SK-N-SH (cell line): Measurements from ENCODE around the gene HCN1. TPM values are rescaled to one million over a fixed set of nuclear protein-coding genes. Genes with fewer than 3 reads are reported as not detected.

Experiments
- CTCF ChIA-PET: fragments of 300-600, 350-600 bp; formaldehyde crosslinking; extraction: SDS; loops from one replicate; lab custom pipeline; 2021; lab: Yijun Ruan, JAX
- POLR2A ChIA-PET: fragments of 350-600 bp; sonication (Branson Sonifier 250); formaldehyde crosslinking; extraction: SDS; loops from one replicate; lab custom pipeline; 2020; ENCODE audit warnings: antibody characterized with exemption, inconsistent platforms; lab: Yijun Ruan, JAX
- DNase-seq: peaks from one replicate; pipeline ENCODE4 v3.0.0; 2012
- H2AFZ ChIP-seq: fragments of 200-600 bp; sonication (generic); 2 replicates; pipeline ENCODE4 v1.8.1; 2016; ENCODE audit warnings: antibody characterized with exemption, mild to moderate bottlenecking, low read depth
- H3F3A ChIP-seq: fragments of 200-600 bp; sonication (generic); replicated peaks from 2 replicates; pipeline ENCODE3; 2016; ENCODE audit warnings: antibody characterized with exemption, mild to moderate bottlenecking; ENCODE audit not compliant: insufficient read depth
- H3K27ac ChIP-seq, 2 experiments: fragments of 200-500 bp in 1 of 2; fragments of 200-600 bp in 1 of 2; sonication (Bioruptor generic) in 1 of 2; sonication (generic), shearing (Covaris generic) in 1 of 2; 2 replicates each; pipeline versions ENCODE4 v1.5.1 to v1.6.1; 2014 to 2016; ENCODE audit warnings: low read depth in 2 of 2, inconsistent platforms in 1 of 2, low read length in 1 of 2, mild to moderate bottlenecking in 1 of 2, mixed read lengths in 1 of 2
- H3K27me3 ChIP-seq: fragments of 200-600 bp; sonication (generic), shearing (Covaris generic); 2 replicates; pipeline ENCODE4 v1.6.1; 2016; ENCODE audit warnings: mixed run types; ENCODE audit not compliant: insufficient read depth
- H3K36me3 ChIP-seq, 2 experiments: fragments of 200-500 bp in 1 of 2; fragments of 200-600 bp in 1 of 2; sonication (Bioruptor generic) in 1 of 2; sonication (generic) in 1 of 2; replicated peaks in 1 of 2; 2 replicates each; pipeline versions ENCODE3 to v1.5.1; 2014 to 2016; ENCODE audit warnings: low read length in 1 of 2, mild to moderate bottlenecking in 1 of 2; ENCODE audit not compliant: insufficient read depth in 2 of 2, control insufficient read depth in 1 of 2
- H3K4me1 ChIP-seq, 2 experiments: fragments of 200-500 bp in 1 of 2; fragments of 200-600 bp in 1 of 2; sonication (Bioruptor generic) in 1 of 2; sonication (generic), shearing (Covaris generic) in 1 of 2; 2 replicates each; pipeline versions ENCODE4 v1.5.1 to v1.6.1; 2014 to 2016; ENCODE audit warnings: low read depth in 1 of 2, low read length in 1 of 2, mixed run types in 1 of 2; ENCODE audit not compliant: insufficient read depth in 2 of 2, control insufficient read depth in 1 of 2
- H3K4me2 ChIP-seq: fragments of 200-600 bp; sonication (generic), shearing (Covaris generic); 2 replicates; pipeline ENCODE4 v1.6.1; 2017; ENCODE audit warnings: mixed run types
- H3K4me3 ChIP-seq, 2 experiments: fragments of 200-500 bp in 1 of 2; fragments of 200-600 bp in 1 of 2; sonication (Bioruptor generic) in 1 of 2; sonication (generic), shearing (Covaris generic) in 1 of 2; 2 replicates each; pipeline versions ENCODE4 v1.5.1 to v1.8.1; 2014 to 2016; ENCODE audit warnings: low read depth in 2 of 2, inconsistent platforms in 1 of 2, low read length in 1 of 2, mild to moderate bottlenecking in 1 of 2, mixed read lengths in 1 of 2, moderate library complexity in 1 of 2
- H3K79me2 ChIP-seq: fragments of 200-600 bp; sonication (generic); 2 replicates; pipeline ENCODE4 v1.8.1; 2017; ENCODE audit warnings: mild to moderate bottlenecking; ENCODE audit not compliant: insufficient read depth
- H3K9ac ChIP-seq: fragments of 200-600 bp; sonication (generic); 2 replicates; pipeline ENCODE4 v1.6.1; 2017; ENCODE audit warnings: mixed run types
- H3K9me2 ChIP-seq: fragments of 200-600 bp; sonication (generic); 2 replicates; pipeline ENCODE4 v1.6.1; 2017; ENCODE audit warnings: mixed run types
- H3K9me3 ChIP-seq: fragments of 200-600 bp; sonication (generic); 2 replicates; pipeline ENCODE4 v1.6.1; 2017; ENCODE audit warnings: mixed run types, mild to moderate bottlenecking, moderate library complexity
- H4K20me1 ChIP-seq: fragments of 200-600 bp; sonication (generic); 2 replicates; pipeline ENCODE4 v1.6.1; 2017; ENCODE audit warnings: mild to moderate bottlenecking, mixed run types; ENCODE audit not compliant: insufficient read depth
- CHD2 ChIP-seq: fragments of 150-350 bp; IDR thresholded peaks from 2 replicates; pipeline ENCODE4 v1.6.1; 2018; ENCODE audit warnings: low read length; ENCODE audit not compliant: partially characterized antibody
- EP300 ChIP-seq, 2 experiments: IDR thresholded peaks; 2 replicates each; pipeline versions ENCODE4 v1.4.0 to v1.6.1; 2012; ENCODE audit warnings: borderline replicate concordance in 1 of 2, low read depth in 1 of 2, low read length in 1 of 2
- FOSL2 ChIP-seq: IDR thresholded peaks from 2 replicates; pipeline ENCODE4 v1.4.0; 2012; ENCODE audit warnings: low read depth, mild to moderate bottlenecking, moderate library complexity, borderline replicate concordance
- POLR2AphosphoS5 ChIP-seq: IDR thresholded peaks from 2 replicates; pipeline ENCODE4 v1.6.1; 2012; ENCODE audit warnings: low read depth, low read length
- RAD21 ChIP-seq: IDR thresholded peaks from 2 replicates; pipeline ENCODE4 v1.6.1; 2012; ENCODE audit warnings: mild to moderate bottlenecking, low read length
- RCOR1 ChIP-seq: fragments of 150-350 bp; IDR thresholded peaks from 2 replicates; pipeline ENCODE4 v1.6.1; 2017; ENCODE audit warnings: antibody characterized with exemption, low read length
- SMC3 ChIP-seq: IDR thresholded peaks from 2 replicates; pipeline ENCODE4 v1.6.1; 2012; ENCODE audit warnings: low read depth, low read length, improper control_type of control experiment
- TCF12 ChIP-seq: IDR thresholded peaks from 2 replicates; pipeline ENCODE4 v1.4.0; 2012
- TEAD4 ChIP-seq: IDR thresholded peaks from 2 replicates; pipeline ENCODE4 v1.4.0; 2012; ENCODE audit warnings: mild to moderate bottlenecking, borderline replicate concordance; ENCODE audit not compliant: insufficient read depth
- YY1 ChIP-seq: IDR thresholded peaks from 2 replicates; pipeline ENCODE4 v1.4.0; 2012; ENCODE audit warnings: low read depth, mild to moderate bottlenecking
- WGBS: methylation state at CpG from one replicate; pipeline ENCODE4 v1.1.6; 2017; ENCODE audit warnings: low lambda C conversion rate; 5-methylcytosine and 5-hydroxymethylcytosine counted together
- polyA plus RNA-seq, 3 experiments: library from polyadenylated mRNA; depleted of rRNA; stranded (reverse); fragments of >200 nt; gene quantifications; 2 replicates each; pipeline ENCODE4 v1.2.3, GENCODE V29; 2012
- TF ChIP-seq, protein P1 (sequence below): IDR thresholded peaks from 2 replicates; pipeline ENCODE4 v1.4.0; 2012; ENCODE audit warnings: low read depth, borderline replicate concordance
- TF ChIP-seq, protein P2 (sequence below): IDR thresholded peaks from 2 replicates; pipeline ENCODE4 v1.6.1; 2012; ENCODE audit warnings: mild to moderate bottlenecking, low read depth, low read length, moderate library complexity
- TF ChIP-seq, protein P3 (sequence below): IDR thresholded peaks from 2 replicates; pipeline ENCODE4; 2012
- TF ChIP-seq, protein P4 (sequence below): IDR thresholded peaks from 2 replicates; pipeline ENCODE4 v1.4.0; 2012; ENCODE audit warnings: low read depth
- TF ChIP-seq, protein P5 (sequence below): fragments of 150-350 bp; IDR thresholded peaks from 2 replicates; pipeline ENCODE4 v1.6.1; 2017; ENCODE audit warnings: antibody characterized with exemption, low read length, low read depth, borderline replicate concordance

Gene HCN1
- polyA plus RNA-seq, 1 of the 3 experiments (the other 2 are of a cell fraction) = not detected

DNA sequence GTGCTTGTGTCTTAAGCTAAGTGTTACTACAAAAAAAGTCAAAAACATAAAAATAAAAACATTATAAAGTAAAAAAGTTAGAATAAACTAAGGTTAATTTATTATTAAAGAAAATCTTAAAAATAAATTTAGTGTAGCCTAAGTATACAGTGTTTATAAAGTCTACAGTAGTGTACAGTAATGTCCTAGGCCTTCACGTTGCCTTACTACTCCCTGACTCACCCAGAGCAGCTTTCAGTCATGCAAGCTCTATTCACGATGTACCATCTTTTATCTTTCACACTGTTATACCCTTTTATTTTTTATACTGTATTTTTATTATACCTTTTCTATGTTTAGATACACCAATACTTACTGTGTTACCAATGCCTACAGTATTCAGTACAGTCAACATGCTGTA, 288.1 kb downstream of the HCN1 start:
- WGBS = 30% methylated on average over 2 of the region's 2 CpGs
- Histone ChIP-seq H3K9me2 (no peaks in the 10 kb centered on the region), H3K4me3 (no peak overlapping the region), H3K4me1 (peaks cover 0 to 18% of the 10 kb centered on the region in 2 experiments; a peak in 2 of 4 replicates), H3K27me3 (no peaks in the 10 kb centered on the region), H3K9ac (no peak overlapping the region), H4K20me1 (no peaks in the 10 kb centered on the region), H2AFZ (no peak overlapping the region), H3K36me3 (no peaks in the 10 kb centered on the region), H3K79me2 (no peaks in the 10 kb centered on the region), H3K27ac (no peak overlapping the region), H3K4me2 (no peak overlapping the region), H3K9me3 (no peaks in the 10 kb centered on the region), H3F3A (no peaks in the 10 kb centered on the region)
- POLR2A ChIA-PET = no interaction called here
- CTCF ChIA-PET = no interaction called here
- TF ChIP-seq RAD21 = no peak
- TF ChIP-seq, protein P1, sequence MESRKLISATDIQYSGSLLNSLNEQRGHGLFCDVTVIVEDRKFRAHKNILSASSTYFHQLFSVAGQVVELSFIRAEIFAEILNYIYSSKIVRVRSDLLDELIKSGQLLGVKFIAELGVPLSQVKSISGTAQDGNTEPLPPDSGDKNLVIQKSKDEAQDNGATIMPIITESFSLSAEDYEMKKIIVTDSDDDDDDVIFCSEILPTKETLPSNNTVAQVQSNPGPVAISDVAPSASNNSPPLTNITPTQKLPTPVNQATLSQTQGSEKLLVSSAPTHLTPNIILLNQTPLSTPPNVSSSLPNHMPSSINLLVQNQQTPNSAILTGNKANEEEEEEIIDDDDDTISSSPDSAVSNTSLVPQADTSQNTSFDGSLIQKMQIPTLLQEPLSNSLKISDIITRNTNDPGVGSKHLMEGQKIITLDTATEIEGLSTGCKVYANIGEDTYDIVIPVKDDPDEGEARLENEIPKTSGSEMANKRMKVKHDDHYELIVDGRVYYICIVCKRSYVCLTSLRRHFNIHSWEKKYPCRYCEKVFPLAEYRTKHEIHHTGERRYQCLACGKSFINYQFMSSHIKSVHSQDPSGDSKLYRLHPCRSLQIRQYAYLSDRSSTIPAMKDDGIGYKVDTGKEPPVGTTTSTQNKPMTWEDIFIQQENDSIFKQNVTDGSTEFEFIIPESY = no peak
- TF ChIP-seq, protein P2, sequence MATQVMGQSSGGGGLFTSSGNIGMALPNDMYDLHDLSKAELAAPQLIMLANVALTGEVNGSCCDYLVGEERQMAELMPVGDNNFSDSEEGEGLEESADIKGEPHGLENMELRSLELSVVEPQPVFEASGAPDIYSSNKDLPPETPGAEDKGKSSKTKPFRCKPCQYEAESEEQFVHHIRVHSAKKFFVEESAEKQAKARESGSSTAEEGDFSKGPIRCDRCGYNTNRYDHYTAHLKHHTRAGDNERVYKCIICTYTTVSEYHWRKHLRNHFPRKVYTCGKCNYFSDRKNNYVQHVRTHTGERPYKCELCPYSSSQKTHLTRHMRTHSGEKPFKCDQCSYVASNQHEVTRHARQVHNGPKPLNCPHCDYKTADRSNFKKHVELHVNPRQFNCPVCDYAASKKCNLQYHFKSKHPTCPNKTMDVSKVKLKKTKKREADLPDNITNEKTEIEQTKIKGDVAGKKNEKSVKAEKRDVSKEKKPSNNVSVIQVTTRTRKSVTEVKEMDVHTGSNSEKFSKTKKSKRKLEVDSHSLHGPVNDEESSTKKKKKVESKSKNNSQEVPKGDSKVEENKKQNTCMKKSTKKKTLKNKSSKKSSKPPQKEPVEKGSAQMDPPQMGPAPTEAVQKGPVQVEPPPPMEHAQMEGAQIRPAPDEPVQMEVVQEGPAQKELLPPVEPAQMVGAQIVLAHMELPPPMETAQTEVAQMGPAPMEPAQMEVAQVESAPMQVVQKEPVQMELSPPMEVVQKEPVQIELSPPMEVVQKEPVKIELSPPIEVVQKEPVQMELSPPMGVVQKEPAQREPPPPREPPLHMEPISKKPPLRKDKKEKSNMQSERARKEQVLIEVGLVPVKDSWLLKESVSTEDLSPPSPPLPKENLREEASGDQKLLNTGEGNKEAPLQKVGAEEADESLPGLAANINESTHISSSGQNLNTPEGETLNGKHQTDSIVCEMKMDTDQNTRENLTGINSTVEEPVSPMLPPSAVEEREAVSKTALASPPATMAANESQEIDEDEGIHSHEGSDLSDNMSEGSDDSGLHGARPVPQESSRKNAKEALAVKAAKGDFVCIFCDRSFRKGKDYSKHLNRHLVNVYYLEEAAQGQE = no peak
- TF ChIP-seq, protein P3, sequence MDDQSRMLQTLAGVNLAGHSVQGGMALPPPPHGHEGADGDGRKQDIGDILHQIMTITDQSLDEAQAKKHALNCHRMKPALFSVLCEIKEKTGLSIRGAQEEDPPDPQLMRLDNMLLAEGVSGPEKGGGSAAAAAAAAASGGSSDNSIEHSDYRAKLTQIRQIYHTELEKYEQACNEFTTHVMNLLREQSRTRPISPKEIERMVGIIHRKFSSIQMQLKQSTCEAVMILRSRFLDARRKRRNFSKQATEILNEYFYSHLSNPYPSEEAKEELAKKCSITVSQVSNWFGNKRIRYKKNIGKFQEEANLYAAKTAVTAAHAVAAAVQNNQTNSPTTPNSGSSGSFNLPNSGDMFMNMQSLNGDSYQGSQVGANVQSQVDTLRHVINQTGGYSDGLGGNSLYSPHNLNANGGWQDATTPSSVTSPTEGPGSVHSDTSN = no peak
- no peak for TF ChIP-seq TCF12
- TF ChIP-seq, protein P4, sequence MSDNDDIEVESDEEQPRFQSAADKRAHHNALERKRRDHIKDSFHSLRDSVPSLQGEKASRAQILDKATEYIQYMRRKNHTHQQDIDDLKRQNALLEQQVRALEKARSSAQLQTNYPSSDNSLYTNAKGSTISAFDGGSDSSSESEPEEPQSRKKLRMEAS = no peak
- no peak for TF ChIP-seq YY1
- no peak for TF ChIP-seq FOSL2
- TF ChIP-seq CHD2 = no peak
- TF ChIP-seq RCOR1 = no peak
- TF ChIP-seq, protein P5, sequence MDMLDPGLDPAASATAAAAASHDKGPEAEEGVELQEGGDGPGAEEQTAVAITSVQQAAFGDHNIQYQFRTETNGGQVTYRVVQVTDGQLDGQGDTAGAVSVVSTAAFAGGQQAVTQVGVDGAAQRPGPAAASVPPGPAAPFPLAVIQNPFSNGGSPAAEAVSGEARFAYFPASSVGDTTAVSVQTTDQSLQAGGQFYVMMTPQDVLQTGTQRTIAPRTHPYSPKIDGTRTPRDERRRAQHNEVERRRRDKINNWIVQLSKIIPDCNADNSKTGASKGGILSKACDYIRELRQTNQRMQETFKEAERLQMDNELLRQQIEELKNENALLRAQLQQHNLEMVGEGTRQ = no peak
- no peak for TF ChIP-seq TEAD4
- no peak for TF ChIP-seq EP300 (IDR thresholded peaks at IDR 0.05; ENCODE audit: borderline replicate concordance in 1 of 2, low read depth in 1 of 2, low read length in 1 of 2)
- TF ChIP-seq SMC3 = no peak
- no peak for TF ChIP-seq POLR2AphosphoS5
- no peak for DNase-seq
